Measurements from ENCODE around the gene DNM2. TPM values are rescaled to one million over a fixed set of nuclear protein-coding genes. Genes with fewer than 3 reads are reported as not detected.
A peak's percentile ranks its signal among the peaks of the same experiment; 100 is the strongest.

DNM2 gene
- total and polyA plus RNA-seq, 2 donors, result 76.2 to 87.0 TPM

GRCh38 chr19:10817291-10818038 lies 99.6 kb downstream of the DNM2 start:
- Histone ChIP-seq H3K27ac (ENCODE audit: low read depth) (peak overlapping the region; percentile 54), H3K36me3 (ENCODE audit: insufficient read depth) (no peaks in the 10 kb centered on the region)
- 32% methylated on average over 42 of the region's 42 CpGs for WGBS

GRCh38 chr19:10818301-10819123 lies 100.6 kb downstream of the DNM2 start:
- Histone ChIP-seq H3K4me1 (ENCODE audit: insufficient read depth) (no peaks in the 10 kb centered on the region), H3K36me3 (ENCODE audit: insufficient read depth) (peaks cover 1% of the 10 kb centered on the region), H3K27ac (ENCODE audit: low read depth) (peak overlapping the region; percentile 43), H3K4me3 (ENCODE audit: low read depth, low read length) (no peak overlapping the region)
- no peak for DNase-seq (ENCODE audit: extremely low spot score)
- WGBS, result 87% methylated on average over 19 of the region's 19 CpGs

More at GRCh38 chr19:10817291-10818038, 99.6 kb downstream of the DNM2 start:
- Histone ChIP-seq H3K4me1 (ENCODE audit: insufficient read depth) (no peaks in the 10 kb centered on the region), H3K4me3 (ENCODE audit: low read depth, low read length) (peak overlapping the region; percentile 31)
- DNase-seq (ENCODE audit: extremely low spot score), result peak; percentile 18

DNA sequence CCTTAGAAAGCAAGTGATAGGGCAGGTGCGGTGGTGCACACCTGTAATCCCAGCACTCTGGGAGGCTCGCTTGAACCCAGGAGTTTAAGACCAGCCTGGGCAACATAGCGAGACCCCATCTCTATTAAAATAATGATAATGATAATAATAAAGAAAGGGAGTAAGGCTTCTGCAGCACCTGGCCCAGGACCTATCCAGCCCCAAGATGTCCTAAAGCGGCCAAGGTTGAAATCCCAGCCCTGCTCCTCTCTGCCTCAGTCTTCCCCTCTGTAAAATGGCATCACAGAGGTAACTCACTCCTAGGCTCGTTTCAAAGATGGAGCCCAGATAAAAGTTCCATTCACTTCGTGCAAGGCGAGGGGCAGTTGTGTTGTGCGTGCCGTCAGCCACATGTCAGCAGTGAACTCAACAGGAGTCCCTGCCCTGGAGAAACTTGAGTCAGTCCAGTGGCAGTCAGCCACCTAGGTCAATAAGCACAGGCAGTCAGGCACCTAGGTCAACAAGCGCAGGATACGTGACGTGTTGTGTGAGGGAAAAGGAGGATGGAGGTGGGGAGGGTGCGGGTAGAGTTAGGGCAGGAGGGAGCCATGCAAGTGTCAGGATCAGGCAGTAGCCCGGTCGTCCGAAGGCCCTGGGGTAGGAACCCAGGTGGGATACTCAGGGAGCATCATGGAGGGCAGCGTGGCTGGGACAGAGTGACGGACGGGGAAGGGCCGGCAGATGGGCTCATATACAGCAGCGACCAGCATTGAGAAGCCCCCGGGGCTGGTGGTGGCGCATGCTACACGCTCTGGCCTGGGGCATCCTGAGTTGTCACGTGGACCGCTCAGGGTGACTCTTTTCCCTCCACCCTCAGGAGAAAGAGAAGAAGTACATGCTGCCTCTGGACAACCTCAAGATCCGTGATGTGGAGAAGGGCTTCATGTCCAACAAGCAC lies 101.5 kb downstream of the DNM2 start:
- Histone ChIP-seq H3K27ac (ENCODE audit: low read depth) (no peak overlapping the region), H3K36me3 (ENCODE audit: insufficient read depth) (peaks cover 4% of the 10 kb centered on the region)
- 95% methylated on average over 27 of the region's 27 CpGs for WGBS

GRCh38 chr19:10820173-10820572 lies 102.3 kb downstream of the DNM2 start:
- Histone ChIP-seq H3K4me3 (ENCODE audit: low read depth, low read length) (no peak overlapping the region), H3K27ac (ENCODE audit: low read depth) (no peak overlapping the region), H3K36me3 (ENCODE audit: insufficient read depth) (peaks cover 9% of the 10 kb centered on the region), H3K4me1 (ENCODE audit: insufficient read depth) (no peaks in the 10 kb centered on the region)
- WGBS, result 87% methylated on average over 7 of the region's 7 CpGs
- DNase-seq (ENCODE audit: extremely low spot score), result no peak

More for the DNA sequence above, 101.5 kb downstream of the DNM2 start:
- no peak for DNase-seq (ENCODE audit: extremely low spot score)
- Histone ChIP-seq H3K4me3 (ENCODE audit: low read depth, low read length) (no peak overlapping the region), H3K4me1 (ENCODE audit: insufficient read depth) (no peaks in the 10 kb centered on the region)

DNA sequence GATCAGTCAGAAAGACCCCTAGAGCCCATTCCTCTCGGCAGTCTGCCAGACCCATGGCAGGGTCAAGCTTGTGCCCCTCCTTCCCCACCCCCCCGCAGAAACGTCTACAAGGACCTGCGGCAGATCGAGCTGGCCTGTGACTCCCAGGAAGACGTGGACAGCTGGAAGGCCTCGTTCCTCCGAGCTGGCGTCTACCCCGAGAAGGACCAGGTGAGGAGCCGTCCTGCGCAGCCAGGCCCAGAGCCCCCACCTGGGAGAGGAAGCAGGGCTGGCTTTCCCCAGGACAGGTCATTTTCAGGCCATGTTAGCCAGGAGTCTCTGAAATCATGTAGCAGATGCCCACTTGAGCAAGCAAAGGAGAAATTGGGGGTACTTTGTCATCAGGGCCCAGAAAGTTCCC lies 105.8 kb downstream of the DNM2 start:
- H3K36me3 ChIP-seq (ENCODE audit: insufficient read depth), result peaks cover 9% of the 10 kb centered on the region
- no peak overlapping the region for H3K27ac ChIP-seq (ENCODE audit: low read depth)
- 91% methylated on average over 12 of the region's 12 CpGs for WGBS
- no peaks in the 10 kb centered on the region for H3K4me1 ChIP-seq (ENCODE audit: insufficient read depth)
- DNase-seq (ENCODE audit: extremely low spot score), result no peak
- no peak overlapping the region for H3K4me3 ChIP-seq (ENCODE audit: low read depth, low read length)

DNA sequence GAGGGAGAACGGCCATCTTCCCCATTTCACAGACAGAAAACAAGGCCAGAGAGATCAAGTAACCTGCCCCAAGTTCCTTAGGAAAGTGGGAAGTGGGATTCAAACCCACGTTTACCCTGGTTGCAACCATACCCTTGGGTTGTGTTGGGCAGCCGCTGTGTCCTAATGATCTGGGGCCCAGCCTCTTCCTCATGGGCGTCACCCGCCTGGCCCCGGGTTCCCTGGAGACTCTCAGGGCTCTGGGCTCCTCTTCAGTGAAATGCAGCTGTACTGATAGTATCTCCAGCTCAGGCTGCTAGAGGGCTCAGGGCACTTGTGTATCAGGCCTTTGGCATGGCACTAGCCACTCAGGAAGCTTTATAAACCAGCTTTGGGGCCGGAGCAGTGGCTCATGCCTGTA lies 108.4 kb downstream of the DNM2 start:
- H3K4me1 ChIP-seq (ENCODE audit: insufficient read depth), result no peaks in the 10 kb centered on the region
- no peak overlapping the region for H3K27ac ChIP-seq (ENCODE audit: low read depth)
- peaks cover 9% of the 10 kb centered on the region for H3K36me3 ChIP-seq (ENCODE audit: insufficient read depth)
- DNase-seq (ENCODE audit: extremely low spot score), result no peak
- no peak overlapping the region for H3K4me3 ChIP-seq (ENCODE audit: low read depth, low read length)
- 93% methylated on average over 7 of the region's 7 CpGs for WGBS

- H3K36me3 ChIP-seq (ENCODE audit: insufficient read depth), result peaks cover 9% of the 10 kb centered on the region
- WGBS, result 90% methylated on average over 6 of the region's 6 CpGs
Observed at GRCh38 chr19:10826846-10827245, 109.0 kb downstream of the DNM2 start.

GRCh38 chr19:10828981-10829821 lies 111.3 kb downstream of the DNM2 start:
- Histone ChIP-seq H3K4me1 (ENCODE audit: insufficient read depth) (no peaks in the 10 kb centered on the region), H3K36me3 (ENCODE audit: insufficient read depth) (peaks cover 5% of the 10 kb centered on the region), H3K27ac (ENCODE audit: low read depth) (no peak overlapping the region), H3K4me3 (ENCODE audit: low read depth, low read length) (no peak overlapping the region)
- 89% methylated on average over 26 of the region's 26 CpGs for WGBS
- DNase-seq (ENCODE audit: extremely low spot score), result no peak

More at GRCh38 chr19:10826846-10827245, 109.0 kb downstream of the DNM2 start:
- Histone ChIP-seq H3K4me3 (ENCODE audit: low read depth, low read length) (no peak overlapping the region), H3K27ac (ENCODE audit: low read depth) (no peak overlapping the region), H3K4me1 (ENCODE audit: insufficient read depth) (no peaks in the 10 kb centered on the region)
- DNase-seq (ENCODE audit: extremely low spot score), result no peak

GRCh38 chr19:10829967-10830366 lies 112.1 kb downstream of the DNM2 start:
- no peak for DNase-seq (ENCODE audit: extremely low spot score)
- WGBS, result 85% methylated on average over 16 of the region's 16 CpGs
- Histone ChIP-seq H3K36me3 (ENCODE audit: insufficient read depth) (peaks cover under 1% of the 10 kb centered on the region), H3K27ac (ENCODE audit: low read depth) (no peak overlapping the region), H3K4me1 (ENCODE audit: insufficient read depth) (no peaks in the 10 kb centered on the region), H3K4me3 (ENCODE audit: low read depth, low read length) (no peak overlapping the region)

- H3K27ac ChIP-seq (ENCODE audit: low read depth), result no peak overlapping the region
- H3K4me1 ChIP-seq (ENCODE audit: insufficient read depth), result no peaks in the 10 kb centered on the region
- H3K4me3 ChIP-seq (ENCODE audit: low read depth, low read length), result no peak overlapping the region
- 87% methylated on average over 7 of the region's 7 CpGs for WGBS
- no peak for DNase-seq (ENCODE audit: extremely low spot score)
- no peaks in the 10 kb centered on the region for H3K36me3 ChIP-seq (ENCODE audit: insufficient read depth)
Observed at GRCh38 chr19:10830370-10830769, 112.5 kb downstream of the DNM2 start.

DNA sequence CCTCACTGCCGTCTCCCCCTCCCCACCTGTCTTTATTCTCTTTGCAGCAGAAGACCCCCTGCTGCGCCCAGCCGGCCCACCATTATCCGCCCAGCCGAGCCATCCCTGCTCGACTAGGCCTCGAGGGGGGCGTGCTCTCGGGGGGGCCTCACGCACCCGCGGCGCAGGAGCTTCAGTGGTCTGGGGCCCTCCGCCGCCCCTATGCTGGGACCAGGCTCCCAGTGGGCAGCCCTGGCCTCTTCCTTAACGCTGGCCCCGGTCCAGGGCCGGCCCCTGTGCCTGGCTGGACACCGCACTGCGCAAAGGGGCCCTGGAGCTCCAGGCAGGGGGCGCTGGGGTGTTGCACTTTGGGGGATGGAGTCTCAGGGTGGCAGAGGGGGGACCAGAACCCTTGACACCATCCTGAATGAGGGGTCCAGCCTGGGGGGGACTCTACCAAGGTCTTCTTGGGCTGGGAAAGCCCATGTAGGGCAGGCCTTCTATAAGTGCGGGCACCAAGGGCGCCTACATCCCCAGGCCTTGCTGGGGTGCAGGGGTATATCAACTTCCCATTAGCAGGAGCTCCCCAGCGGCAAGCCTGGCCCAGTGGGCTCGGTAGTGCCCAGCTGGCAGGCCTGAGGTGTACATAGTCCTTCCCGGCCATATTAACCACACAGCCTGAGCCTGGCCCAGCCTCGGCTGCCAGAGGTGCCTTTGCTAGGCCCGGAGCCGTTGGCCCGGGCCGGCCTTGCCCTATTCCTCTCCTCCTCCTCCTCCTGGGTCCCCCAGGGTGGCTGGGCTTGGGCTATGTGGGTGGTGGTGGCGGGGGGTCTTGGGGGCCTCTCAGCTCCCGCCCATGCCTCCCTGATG lies 113.3 kb downstream of the DNM2 start:
- no peak for DNase-seq (ENCODE audit: extremely low spot score)
- H3K36me3 ChIP-seq (ENCODE audit: insufficient read depth), result no peaks in the 10 kb centered on the region
- H3K27ac ChIP-seq (ENCODE audit: low read depth), result no peak overlapping the region
- H3K4me1 ChIP-seq (ENCODE audit: insufficient read depth), result no peaks in the 10 kb centered on the region
- H3K4me3 ChIP-seq (ENCODE audit: low read depth, low read length), result no peak overlapping the region
- 88% methylated on average over 33 of the region's 33 CpGs for WGBS

Measured in urinary bladder (tissue), 4 donors.